ENCODE measurements around the gene RUBCN. TPM values are rescaled to one million over a fixed set of nuclear protein-coding genes. Genes with fewer than 3 reads are reported as not detected.

The RUBCN gene
- total and polyA plus RNA-seq, 2 donors (not counting 1 experiment from before 2014, with no cell fraction given): 57.3 to 423 TPM

GRCh38 chr3:197690754-197691153 lies 46.0 kb downstream of the RUBCN start:
- Mint-ChIP-seq H3K4me3 (no peak overlapping the region), H3K4me1 (peaks cover 4% of the 10 kb centered on the region), H3K27me3 (no peaks in the 10 kb centered on the region), H3K27ac (peak overlapping the region; percentile 41), H3K9me3 (ENCODE audit: insufficient read depth) (no peaks in the 10 kb centered on the region)
- Histone ChIP-seq H3K4me3 (ENCODE audit: control extremely low read depth in 1 of 5, extremely low read depth in 1 of 5, insufficient read depth in 1 of 5, low read depth in 2 of 5, low read length in 4 of 5) (no peak overlapping the region), H2AFZ (ENCODE audit: insufficient read depth, low read depth, low read length, poor library complexity, severe bottlenecking) (no peak overlapping the region), H4K20me1 (ENCODE audit: control insufficient read depth, insufficient read depth, low read length, poor library complexity, severe bottlenecking) (no peaks in the 10 kb centered on the region), H3K36me3 (replicated peaks in 1 of 2; ENCODE audit: control extremely low read depth in 1 of 2, control insufficient read depth in 1 of 2, extremely low read depth in 1 of 2, insufficient read depth in 2 of 2, low read length in 1 of 2) (peaks cover 6 to 62% of the 10 kb centered on the region in 2 experiments), H3K79me2 (ENCODE audit: control insufficient read depth, insufficient read depth, low read length) (peaks cover 7% of the 10 kb centered on the region), H3K4me1 (ENCODE audit: control insufficient read depth in 2 of 2, insufficient read depth in 2 of 2, low read length in 2 of 2) (no peaks in the 10 kb centered on the region), H3K27me3 (replicated peaks in 1 of 4; ENCODE audit: control extremely low read depth in 1 of 4, control insufficient read depth in 3 of 4, insufficient read depth in 4 of 4, low read length in 3 of 4) (no peaks in the 10 kb centered on the region), H3K9me3 (ENCODE audit: control extremely low read depth in 1 of 3, control insufficient read depth in 2 of 3, insufficient read depth in 1 of 3, low read length in 2 of 3) (no peaks in the 10 kb centered on the region), H3K4me2 (replicated peaks; ENCODE audit: low read depth, low read length, poor library complexity, severe bottlenecking) (no peak overlapping the region), H3K27ac (ENCODE audit: low read length in 2 of 2) (no peak overlapping the region), H3K9ac (ENCODE audit: low read length) (no peak overlapping the region)
- intact Hi-C loops (cut with micrococcal nuclease): no loop called here
- POLR2A ChIA-PET: no interaction called here
- WGBS (ENCODE audit: insufficient coverage): 100% methylated on average over 2 of the region's 6 CpGs
- TF ChIP-seq EZH2 (IDR thresholded peaks at IDR 0.05; ENCODE audit: borderline replicate concordance, insufficient read depth, low read depth, low read length, poor library complexity, severe bottlenecking): no peak
- TF ChIP-seq CTCF (IDR thresholded peaks at IDR 0.05): no peak
- DNase-seq (no peak), ATAC-seq (ENCODE audit: low read depth) (no peak)
- CTCF ChIA-PET: interaction anchor here (0.8 kb wide), 1 partner anchor 9 kb away, joined by 3 read pairs; no protein-coding TSS in a partner anchor

- Histone ChIP-seq H2AFZ (ENCODE audit: insufficient read depth, low read depth, low read length, poor library complexity, severe bottlenecking) (no peak overlapping the region), H3K79me2 (ENCODE audit: control insufficient read depth, insufficient read depth, low read length) (peaks cover 7% of the 10 kb centered on the region), H3K27me3 (replicated peaks in 1 of 4; ENCODE audit: control extremely low read depth in 1 of 4, control insufficient read depth in 3 of 4, insufficient read depth in 4 of 4, low read length in 3 of 4) (no peaks in the 10 kb centered on the region), H3K27ac (ENCODE audit: low read length in 2 of 2) (no peak overlapping the region), H3K4me2 (replicated peaks; ENCODE audit: low read depth, low read length, poor library complexity, severe bottlenecking) (no peak overlapping the region), H3K9ac (ENCODE audit: low read length) (no peak overlapping the region), H3K4me1 (ENCODE audit: control insufficient read depth in 2 of 2, insufficient read depth in 2 of 2, low read length in 2 of 2) (no peaks in the 10 kb centered on the region), H3K36me3 (replicated peaks in 1 of 2; ENCODE audit: control extremely low read depth in 1 of 2, control insufficient read depth in 1 of 2, extremely low read depth in 1 of 2, insufficient read depth in 2 of 2, low read length in 1 of 2) (peaks cover 14 to 56% of the 10 kb centered on the region in 2 experiments), H4K20me1 (ENCODE audit: control insufficient read depth, insufficient read depth, low read length, poor library complexity, severe bottlenecking) (no peaks in the 10 kb centered on the region), H3K9me3 (ENCODE audit: control extremely low read depth in 1 of 3, control insufficient read depth in 2 of 3, insufficient read depth in 1 of 3, low read length in 2 of 3) (no peaks in the 10 kb centered on the region), H3K4me3 (ENCODE audit: control extremely low read depth in 1 of 5, extremely low read depth in 1 of 5, insufficient read depth in 1 of 5, low read depth in 2 of 5, low read length in 4 of 5) (no peak overlapping the region)
- WGBS (ENCODE audit: insufficient coverage): 93% methylated on average over 6 of the region's 6 CpGs
- ChIA-PET POLR2A (interaction anchor here (0.6 kb wide), 1 partner anchor 11 kb away, joined by 8 read pairs; no protein-coding TSS in a partner anchor), CTCF (interaction anchor here (1.0 kb wide), 1 partner anchor 8 kb away, joined by 4 read pairs; no protein-coding TSS in a partner anchor)
- Mint-ChIP-seq H3K4me1 (peaks cover 4% of the 10 kb centered on the region), H3K9me3 (ENCODE audit: insufficient read depth) (no peaks in the 10 kb centered on the region), H3K27me3 (no peaks in the 10 kb centered on the region), H3K27ac (no peak overlapping the region), H3K4me3 (no peak overlapping the region)
- no peak for TF ChIP-seq CTCF (IDR thresholded peaks at IDR 0.05)
- TF ChIP-seq EZH2 (IDR thresholded peaks at IDR 0.05; ENCODE audit: borderline replicate concordance, insufficient read depth, low read depth, low read length, poor library complexity, severe bottlenecking): no peak
- intact Hi-C loops (cut with micrococcal nuclease): no loop called here
- DNase-seq (no peak), ATAC-seq (ENCODE audit: low read depth) (no peak)
These were observed 49.1 kb downstream of the RUBCN start for GRCh38 chr3:197687570-197687969.
